AG09319 (cell line): Measurements from ENCODE around the gene PCDHA6.

Experiments
- DNase-seq: peaks from one replicate; pipeline ENCODE4 v3.0.0-alpha.2; 2010; ENCODE audit warnings: low read depth; ENCODE audit errors: extremely low read depth
- CTCF ChIP-seq: IDR thresholded peaks from 2 replicates; pipeline ENCODE4 v1.5.1; 2011; ENCODE audit warnings: low read depth, mild to moderate bottlenecking, inconsistent platforms, low read length, moderate library complexity

Gene PCDHA6

GRCh38 chr5:140857177-140857986 is 29.6 kb downstream of the PCDHA6 start:
- DNase-seq: no peak
- TF ChIP-seq CTCF: no peak

- no peak for DNase-seq
- TF ChIP-seq CTCF: no peak
Measured at GRCh38 chr5:140857987-140858240, 30.2 kb downstream of the PCDHA6 start.

GRCh38 chr5:140862441-140863295 is 34.9 kb downstream of the PCDHA6 start:
- no peak for TF ChIP-seq CTCF
- DNase-seq: no peak

GRCh38 chr5:140868721-140869554 is 41.2 kb downstream of the PCDHA6 start, which contains the start of gene PCDHA11:
PCDHA11 (plus strand) TSS chr5:140868957; CDS start chr5:140869104, 147 bp downstream.
- DNase-seq: no peak

GRCh38 chr5:140869555-140869886 is 41.8 kb downstream of the PCDHA6 start:
- no peak for TF ChIP-seq CTCF
- DNase-seq: no peak

More at GRCh38 chr5:140868721-140869554, 41.2 kb downstream of the PCDHA6 start, which contains the start of gene PCDHA11:
- TF ChIP-seq CTCF: no peak

GRCh38 chr5:140870221-140871201 is 42.8 kb downstream of the PCDHA6 start:
- TF ChIP-seq CTCF: no peak
- DNase-seq: no peak
